ENCODE results near the gene PPM1H. TPM values are rescaled to one million over a fixed set of nuclear protein-coding genes. Genes with fewer than 3 reads are reported as not detected.

The PPM1H gene
- total and polyA plus RNA-seq, 8 donors = 0.29 to 12.5 (median 3.7) TPM

DNA sequence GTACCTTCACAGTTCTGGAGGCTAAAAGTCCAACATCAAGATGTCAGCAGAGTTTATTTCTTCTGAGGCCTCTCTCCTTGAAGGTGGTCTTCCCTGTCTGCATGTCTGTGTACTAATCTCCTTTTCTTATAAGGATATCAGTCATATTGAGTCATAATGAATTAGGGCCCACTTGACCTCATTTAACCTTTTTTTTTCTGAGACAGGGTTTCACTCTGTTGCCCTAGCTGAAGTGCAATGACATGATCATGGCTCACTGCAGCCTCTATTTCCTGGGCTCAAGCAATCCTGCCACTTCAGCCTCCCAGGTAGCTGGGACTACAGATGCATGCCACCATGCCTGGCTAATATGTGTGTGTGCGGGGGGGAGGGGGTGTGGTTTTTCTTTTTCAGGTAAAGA, 41.7 kb downstream of the PPM1H start:
- Histone ChIP-seq H3K36me3 (no peaks in the 10 kb centered on the region), H3K9me3 (no peaks in the 10 kb centered on the region), H3K4me1 (peaks cover 0 to 10% (median 5%) of the 10 kb centered on the region in 4 donors), H3K27ac (no peak overlapping the region), H3K27me3 (no peaks in the 10 kb centered on the region), H3K4me3 (no peak overlapping the region)
- TF ChIP-seq POLR2AphosphoS5 (IDR thresholded peaks at IDR 0.05) (no peak), EP300 (IDR thresholded peaks at IDR 0.05) (no peak), POLR2A (IDR thresholded peaks at IDR 0.05) (no peak)
- TF ChIP-seq, protein P1, sequence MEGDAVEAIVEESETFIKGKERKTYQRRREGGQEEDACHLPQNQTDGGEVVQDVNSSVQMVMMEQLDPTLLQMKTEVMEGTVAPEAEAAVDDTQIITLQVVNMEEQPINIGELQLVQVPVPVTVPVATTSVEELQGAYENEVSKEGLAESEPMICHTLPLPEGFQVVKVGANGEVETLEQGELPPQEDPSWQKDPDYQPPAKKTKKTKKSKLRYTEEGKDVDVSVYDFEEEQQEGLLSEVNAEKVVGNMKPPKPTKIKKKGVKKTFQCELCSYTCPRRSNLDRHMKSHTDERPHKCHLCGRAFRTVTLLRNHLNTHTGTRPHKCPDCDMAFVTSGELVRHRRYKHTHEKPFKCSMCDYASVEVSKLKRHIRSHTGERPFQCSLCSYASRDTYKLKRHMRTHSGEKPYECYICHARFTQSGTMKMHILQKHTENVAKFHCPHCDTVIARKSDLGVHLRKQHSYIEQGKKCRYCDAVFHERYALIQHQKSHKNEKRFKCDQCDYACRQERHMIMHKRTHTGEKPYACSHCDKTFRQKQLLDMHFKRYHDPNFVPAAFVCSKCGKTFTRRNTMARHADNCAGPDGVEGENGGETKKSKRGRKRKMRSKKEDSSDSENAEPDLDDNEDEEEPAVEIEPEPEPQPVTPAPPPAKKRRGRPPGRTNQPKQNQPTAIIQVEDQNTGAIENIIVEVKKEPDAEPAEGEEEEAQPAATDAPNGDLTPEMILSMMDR (IDR thresholded peaks at IDR 0.05) = no peak
- intact Hi-C loops (cut with DNase I; ENCODE audit: low total_unique reads) = no loop called here
- no peak for DNase-seq
- 90 to 100% (median 97%) methylated on average over 1 of the region's 1 CpG for WGBS, 5 donors

GRCh38 chr12:62891805-62892549, 43.0 kb downstream of the PPM1H start:
- no peak for DNase-seq
- H3K27ac ChIP-seq = no peak overlapping the region
- TF ChIP-seq, protein P1 (IDR thresholded peaks at IDR 0.05) = no peak
- no peak for TF ChIP-seq EP300 (IDR thresholded peaks at IDR 0.05)
- TF ChIP-seq POLR2A (IDR thresholded peaks at IDR 0.05) = no peak
- no peak for TF ChIP-seq POLR2AphosphoS5 (IDR thresholded peaks at IDR 0.05)
- WGBS, 5 donors = 37 to 66% (median 39%) methylated on average over 5 of the region's 5 CpGs
- H3K4me3 ChIP-seq = no peak overlapping the region
- H3K27me3 ChIP-seq = no peaks in the 10 kb centered on the region
- H3K36me3 ChIP-seq = no peaks in the 10 kb centered on the region
- no peaks in the 10 kb centered on the region for H3K9me3 ChIP-seq
- H3K4me1 ChIP-seq = peaks cover 0 to 10% (median 5%) of the 10 kb centered on the region in 4 donors
- intact Hi-C loops (cut with DNase I; ENCODE audit: low total_unique reads) = no loop called here

DNA sequence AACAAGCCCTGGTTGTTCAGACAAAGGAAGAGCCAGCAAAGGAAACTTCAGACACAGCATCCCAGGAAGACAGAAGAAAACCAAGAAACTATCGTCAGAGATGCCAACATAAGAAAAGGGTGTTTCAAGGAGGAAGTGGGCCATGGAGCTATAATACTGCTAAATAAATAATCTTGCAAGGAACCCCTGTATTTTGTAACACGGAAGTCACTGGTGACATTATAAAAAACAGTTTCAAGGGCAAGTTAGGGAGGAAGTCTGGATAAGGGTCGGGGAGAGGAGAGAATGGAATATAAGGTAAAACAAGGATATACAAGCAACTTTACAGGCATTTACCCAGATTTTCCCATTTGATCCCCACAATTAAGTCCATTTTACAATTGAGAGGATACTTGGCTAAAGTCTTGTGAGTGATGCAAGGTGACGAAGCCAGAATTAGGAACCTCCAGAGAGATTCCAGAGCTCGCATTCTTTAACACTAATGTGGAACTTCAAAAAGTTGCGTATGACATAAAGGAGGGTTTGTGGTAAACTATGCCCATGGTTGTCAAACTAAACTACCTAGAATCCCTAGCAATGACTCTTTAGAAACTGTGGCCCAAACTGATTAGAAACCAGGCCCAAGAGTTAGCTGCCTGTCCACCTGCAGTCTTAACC, 46.4 kb downstream of the PPM1H start:
- H3K27me3 ChIP-seq = no peaks in the 10 kb centered on the region
- H3K9me3 ChIP-seq = no peaks in the 10 kb centered on the region
- no peaks in the 10 kb centered on the region for H3K36me3 ChIP-seq
- TF ChIP-seq EP300 (IDR thresholded peaks at IDR 0.05) (no peak), POLR2AphosphoS5 (IDR thresholded peaks at IDR 0.05) (no peak), POLR2A (IDR thresholded peaks at IDR 0.05) (no peak)
- TF ChIP-seq, protein P1 (IDR thresholded peaks at IDR 0.05) = no peak
- DNase-seq = no peak
- intact Hi-C loops (cut with DNase I; ENCODE audit: low total_unique reads) = no loop called here
- WGBS, 5 donors = 80 to 92% (median 86%) methylated on average over 6 of the region's 6 CpGs
- H3K4me3 ChIP-seq = no peak overlapping the region
- H3K27ac ChIP-seq = no peak overlapping the region
- H3K4me1 ChIP-seq = peaks cover 0 to 6% (median 4%) of the 10 kb centered on the region in 4 donors

DNA sequence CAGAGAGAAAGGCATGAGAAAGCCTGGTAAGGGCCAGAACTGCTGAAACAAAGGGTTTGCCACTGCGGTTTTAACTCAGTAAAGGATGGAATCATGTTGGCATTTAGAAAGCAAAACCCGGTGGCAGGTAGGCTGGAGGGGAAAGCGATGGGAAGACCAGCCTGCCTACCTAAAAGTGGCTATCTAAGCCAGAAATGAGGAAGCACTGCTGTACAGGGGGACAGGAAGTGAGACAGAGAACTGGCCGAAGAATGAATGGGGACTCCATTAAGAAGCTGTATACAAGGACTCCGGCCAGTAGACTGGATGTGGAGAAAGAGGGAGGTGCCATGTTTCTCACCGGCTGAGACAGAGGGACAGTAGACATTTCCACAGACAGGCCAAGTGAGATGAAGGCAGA, 48.2 kb downstream of the PPM1H start:
- WGBS, 5 donors = 73 to 90% (median 81%) methylated on average over 6 of the region's 6 CpGs
- H3K9me3 ChIP-seq = no peaks in the 10 kb centered on the region
- intact Hi-C loops (cut with DNase I; ENCODE audit: low total_unique reads) = no loop called here
- no peak overlapping the region for H3K27ac ChIP-seq
- H3K4me3 ChIP-seq = no peak overlapping the region
- DNase-seq = no peak
- no peaks in the 10 kb centered on the region for H3K36me3 ChIP-seq
- TF ChIP-seq POLR2A (IDR thresholded peaks at IDR 0.05) (no peak), POLR2AphosphoS5 (IDR thresholded peaks at IDR 0.05) (no peak), EP300 (IDR thresholded peaks at IDR 0.05) (no peak)
- peaks cover 0 to 4% (median 2%) of the 10 kb centered on the region in 4 donors for H3K4me1 ChIP-seq
- H3K27me3 ChIP-seq = no peaks in the 10 kb centered on the region

Measured in stomach (tissue), 9 donors.